HG03095 (cell line): ENCODE data around the gene SUPT4H1.
A peak's percentile ranks its signal among the peaks of the same experiment; 100 is the strongest.
"Not testable (repeated sequence)": the region's sequence is repeated elsewhere in the genome, so short reads cannot be mapped to it uniquely, and the experiment has no call there.

ENCODE experiments used
- ATAC-seq: cut with Tn5 transposase; IDR thresholded peaks from one replicate; pipeline ENCODE4 v1.9.1; 2021; ENCODE audit warnings: moderate library complexity; ENCODE audit not compliant: unreplicated experiment

SUPT4H1 gene

DNA sequence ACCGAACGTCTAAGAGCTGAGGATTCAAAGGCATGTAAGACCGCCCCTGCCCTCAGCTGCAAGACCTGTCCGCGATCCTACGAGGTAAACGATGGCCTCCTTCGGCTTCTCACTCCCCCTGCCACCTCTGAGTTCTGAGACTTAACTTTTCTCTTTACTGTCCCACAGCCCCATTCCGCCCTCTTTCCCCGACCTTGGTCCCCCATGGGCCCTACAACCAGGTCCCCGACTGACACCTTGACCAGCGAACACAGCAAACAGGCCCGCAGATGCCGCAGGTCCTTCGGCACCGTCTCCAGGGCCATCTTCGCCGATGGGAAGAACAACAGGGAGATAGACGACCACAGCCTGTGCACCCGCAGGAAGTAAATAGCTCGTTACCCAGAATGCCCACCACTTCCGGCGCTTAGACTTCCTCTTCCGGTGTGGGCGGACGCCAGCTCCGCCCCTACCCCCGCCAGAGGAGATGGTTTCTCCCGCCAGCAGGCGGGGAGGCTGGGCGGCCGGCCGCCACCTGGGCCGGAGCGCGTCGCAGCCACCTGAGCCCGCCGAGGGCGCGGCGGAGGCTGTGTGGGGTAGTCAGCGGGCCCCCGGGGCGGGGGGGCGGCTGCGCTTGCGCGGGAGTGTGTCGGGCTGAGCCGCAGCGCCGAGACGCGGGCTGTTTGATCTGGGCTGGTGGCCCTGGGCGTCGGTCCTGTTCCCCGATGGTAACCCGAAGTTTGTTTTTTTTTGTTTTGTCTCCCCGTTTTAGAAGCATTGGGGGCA lies at the start of gene SUPT4H1:
Gene SUPT4H1, minus strand, starts transcription at position 371 of the 765 bp plus-strand sequence. Its CDS starts 66 bp downstream, at position 305.
- ATAC-seq: peak; percentile 83

DNA sequence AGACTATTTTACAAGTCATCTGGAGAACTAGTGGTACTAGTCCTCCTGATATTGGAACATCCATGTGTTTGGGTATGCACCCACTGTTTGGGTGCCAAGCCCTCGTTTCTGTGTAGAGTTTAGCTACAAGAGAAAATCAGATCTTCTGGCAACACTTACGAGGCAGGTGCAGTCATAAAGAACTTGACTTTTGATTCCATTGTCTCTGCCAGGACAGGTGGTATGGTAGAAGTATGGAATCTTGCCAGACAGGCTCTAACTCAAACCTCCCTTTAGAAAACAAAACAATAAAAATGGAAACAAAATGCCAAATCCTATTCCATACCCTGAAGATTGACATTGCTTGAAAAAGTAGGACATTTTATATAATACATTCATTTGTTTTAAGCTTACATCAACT lies 49.3 kb upstream of the SUPT4H1 start:
- ATAC-seq: no peak

DNA sequence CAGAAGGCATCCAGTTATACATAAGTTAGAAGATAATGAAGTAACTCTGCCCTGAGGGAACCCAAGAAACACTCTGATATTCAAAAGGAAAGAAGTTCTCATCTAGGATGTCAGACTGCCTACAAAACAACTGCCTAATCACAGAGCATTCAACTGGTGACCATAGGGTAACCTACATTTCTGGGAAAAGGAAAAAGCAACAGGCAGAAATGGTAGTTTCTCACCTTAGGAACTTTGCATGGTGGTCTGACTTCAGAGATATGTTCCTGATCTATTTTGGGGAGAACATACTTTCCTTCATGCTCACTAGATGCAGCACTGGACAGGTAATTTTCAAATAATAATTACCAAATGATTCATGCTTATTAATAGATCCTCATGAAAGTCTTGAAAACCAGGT lies 48.8 kb upstream of the SUPT4H1 start:
- ATAC-seq: no peak

DNA sequence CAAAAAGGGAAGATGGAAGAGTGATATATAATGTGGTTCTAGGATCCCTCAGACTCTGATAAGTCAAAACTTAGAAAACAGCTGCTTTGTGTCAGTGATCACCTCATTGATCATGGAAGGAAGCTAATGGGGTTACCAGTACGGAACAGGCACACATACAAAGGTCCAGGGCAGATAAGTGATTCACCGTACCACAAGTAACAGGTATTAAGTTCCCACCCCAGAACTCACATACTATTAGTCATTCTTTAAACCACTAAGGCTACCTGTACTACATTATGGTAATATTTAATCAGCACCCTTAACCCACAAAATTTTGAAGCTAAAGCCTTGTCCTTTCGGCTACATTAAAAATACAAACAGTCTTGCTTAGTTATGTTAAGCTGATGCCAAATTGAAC lies 48.0 kb upstream of the SUPT4H1 start:
- ATAC-seq: no peak

DNA sequence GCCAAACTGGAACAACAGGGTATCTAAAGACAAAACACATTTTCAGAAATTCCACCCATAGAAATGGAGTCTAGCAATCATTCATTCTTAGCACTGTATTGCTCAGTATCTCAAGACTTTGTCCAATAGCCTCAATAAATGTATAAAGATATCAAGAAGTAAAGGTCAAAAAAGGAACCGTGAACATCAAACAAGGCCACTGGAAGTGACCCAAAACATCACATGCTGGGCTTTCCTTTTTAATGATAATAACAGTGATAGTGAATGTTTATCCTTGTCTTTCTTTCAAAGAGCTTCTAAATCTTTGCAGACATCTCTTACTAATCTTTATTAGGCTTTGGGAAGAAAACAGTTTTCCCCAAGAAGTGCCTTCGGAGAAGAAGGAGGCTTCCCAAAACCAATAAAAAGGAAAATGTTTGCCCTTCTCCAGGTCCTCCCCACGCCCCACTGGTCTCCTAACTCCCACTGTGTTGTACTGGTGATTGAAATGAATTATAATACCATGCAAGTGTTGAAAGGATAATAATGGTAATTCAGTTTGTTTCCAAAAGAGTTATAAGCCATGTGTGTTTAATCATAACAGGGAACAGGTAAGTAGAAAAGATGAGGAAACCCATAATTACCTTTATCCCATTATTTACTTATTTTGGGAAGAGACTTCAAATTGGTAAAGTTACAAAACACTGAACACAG lies 46.7 kb upstream of the SUPT4H1 start:
- no peak for ATAC-seq

DNA sequence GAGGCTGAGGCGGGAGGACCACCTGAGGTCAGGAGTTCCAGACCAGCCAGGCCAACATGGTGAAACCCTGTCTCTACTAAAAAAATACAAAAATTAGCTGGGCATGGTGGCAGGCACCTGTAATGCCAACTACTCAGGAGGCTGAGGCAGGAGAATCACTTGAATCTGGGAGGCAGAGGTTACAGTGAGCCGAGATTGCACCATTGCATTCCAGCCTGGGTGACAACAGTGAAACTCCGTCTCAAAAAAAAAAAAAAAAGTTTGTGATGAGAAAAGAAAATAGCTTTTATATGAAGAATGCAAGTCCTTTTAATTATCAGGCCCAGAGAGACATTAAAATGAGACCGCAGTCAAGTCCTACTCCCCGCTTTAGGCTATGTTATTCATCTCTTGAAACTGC lies 45.4 kb upstream of the SUPT4H1 start:
- not testable (repeated sequence) for ATAC-seq

DNA sequence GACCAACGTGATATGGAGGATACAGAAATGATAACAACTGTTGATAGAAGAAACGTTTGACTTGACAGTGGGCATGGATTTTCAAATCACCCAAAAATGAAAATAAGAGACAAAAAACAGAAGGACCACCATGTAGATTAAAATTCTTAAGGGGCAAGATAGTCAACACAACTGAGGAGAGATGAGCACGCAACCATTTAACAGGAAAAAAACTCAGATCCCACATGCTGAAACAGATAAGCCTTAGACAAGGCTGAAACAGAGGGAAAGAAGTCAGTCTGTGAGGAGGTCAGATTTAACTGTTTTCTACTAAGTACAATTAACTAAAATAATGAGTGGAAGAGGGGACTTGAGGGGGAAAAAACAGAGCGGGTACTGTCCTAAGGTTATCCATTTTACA lies 44.2 kb upstream of the SUPT4H1 start:
- no peak for ATAC-seq

DNA sequence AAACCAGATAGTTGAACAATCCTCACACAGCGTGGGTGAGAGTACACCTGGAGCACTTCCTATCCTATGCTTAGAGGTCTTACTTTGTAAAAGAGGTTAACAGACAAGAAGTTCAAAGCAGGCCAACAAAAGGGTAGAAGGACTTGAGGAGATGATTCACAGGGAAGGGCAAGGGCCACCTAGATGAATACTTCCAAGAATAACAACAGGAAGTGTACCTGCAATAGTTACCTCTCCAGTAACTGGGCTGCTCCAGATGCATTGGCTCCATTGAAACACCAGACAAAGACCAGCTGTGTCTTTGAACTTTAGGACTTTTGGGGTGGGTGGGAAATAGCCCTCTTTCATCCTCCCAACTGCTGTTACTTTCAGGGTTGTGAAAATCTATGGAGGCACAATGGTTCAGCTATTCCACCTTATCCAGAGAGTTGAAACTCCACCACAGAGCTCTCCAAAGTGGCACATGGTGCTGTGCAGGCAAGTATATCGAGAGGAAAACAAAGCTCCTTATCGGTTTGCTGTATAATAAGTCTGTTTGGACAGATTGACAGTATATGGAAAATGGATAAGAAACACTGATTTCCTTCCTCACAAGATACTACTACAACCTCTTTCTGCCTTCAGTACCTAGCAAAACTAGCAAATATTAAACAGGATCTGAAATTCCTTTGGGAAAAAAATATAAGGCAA lies 42.7 kb upstream of the SUPT4H1 start:
- no peak for ATAC-seq

DNA sequence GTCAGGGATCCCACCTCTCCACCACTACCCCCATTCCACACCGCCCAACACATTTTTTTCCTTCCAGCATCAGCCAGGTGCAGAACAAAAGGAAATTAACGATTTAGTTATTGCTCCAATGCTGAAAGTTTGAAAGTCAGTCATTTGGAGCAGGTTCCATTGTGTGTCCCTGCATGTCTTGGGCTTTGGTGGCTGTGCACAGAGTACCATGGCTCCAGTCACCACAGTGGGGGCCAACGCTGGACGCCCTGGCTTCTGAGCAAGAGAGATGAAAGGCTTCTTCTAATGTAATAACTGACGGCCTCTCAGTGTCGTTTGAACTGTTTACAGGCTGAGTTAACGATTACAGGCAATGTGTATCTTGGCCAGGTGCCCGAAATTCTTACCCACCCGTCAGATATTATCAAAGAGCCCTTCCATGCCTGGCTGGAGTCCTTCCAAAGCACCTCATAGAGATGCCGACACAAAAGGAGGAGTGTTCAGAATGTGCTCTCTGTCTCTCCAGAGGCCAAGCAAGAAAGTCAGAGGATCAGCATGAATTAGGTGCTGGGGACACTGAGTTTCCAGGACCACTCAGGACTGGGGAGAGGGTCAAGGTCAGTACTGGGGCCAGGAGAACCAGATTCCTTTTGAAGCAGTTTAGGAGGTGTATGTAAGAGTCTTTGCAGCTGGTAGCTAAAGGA lies 39.4 kb upstream of the SUPT4H1 start:
- no peak for ATAC-seq

DNA sequence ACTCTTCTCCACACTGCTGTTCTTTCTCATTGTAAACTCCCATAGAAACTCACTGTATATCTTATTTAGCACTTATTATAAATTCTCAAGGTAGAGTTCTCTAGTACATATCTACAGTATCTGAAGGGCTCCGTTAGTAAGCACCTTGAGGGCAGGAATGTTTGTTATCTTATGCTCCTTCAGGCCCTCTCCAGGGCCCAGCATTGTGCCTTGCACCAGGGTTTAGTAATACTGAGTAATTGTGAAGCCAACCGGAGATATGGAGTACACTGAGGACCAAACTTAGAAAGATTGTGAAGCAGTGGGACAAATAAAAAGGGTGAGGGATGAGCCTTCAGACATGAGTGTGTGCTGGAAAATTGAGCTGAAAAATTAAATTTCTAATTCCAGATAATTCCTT lies 38.9 kb upstream of the SUPT4H1 start:
- ATAC-seq: no peak

DNA sequence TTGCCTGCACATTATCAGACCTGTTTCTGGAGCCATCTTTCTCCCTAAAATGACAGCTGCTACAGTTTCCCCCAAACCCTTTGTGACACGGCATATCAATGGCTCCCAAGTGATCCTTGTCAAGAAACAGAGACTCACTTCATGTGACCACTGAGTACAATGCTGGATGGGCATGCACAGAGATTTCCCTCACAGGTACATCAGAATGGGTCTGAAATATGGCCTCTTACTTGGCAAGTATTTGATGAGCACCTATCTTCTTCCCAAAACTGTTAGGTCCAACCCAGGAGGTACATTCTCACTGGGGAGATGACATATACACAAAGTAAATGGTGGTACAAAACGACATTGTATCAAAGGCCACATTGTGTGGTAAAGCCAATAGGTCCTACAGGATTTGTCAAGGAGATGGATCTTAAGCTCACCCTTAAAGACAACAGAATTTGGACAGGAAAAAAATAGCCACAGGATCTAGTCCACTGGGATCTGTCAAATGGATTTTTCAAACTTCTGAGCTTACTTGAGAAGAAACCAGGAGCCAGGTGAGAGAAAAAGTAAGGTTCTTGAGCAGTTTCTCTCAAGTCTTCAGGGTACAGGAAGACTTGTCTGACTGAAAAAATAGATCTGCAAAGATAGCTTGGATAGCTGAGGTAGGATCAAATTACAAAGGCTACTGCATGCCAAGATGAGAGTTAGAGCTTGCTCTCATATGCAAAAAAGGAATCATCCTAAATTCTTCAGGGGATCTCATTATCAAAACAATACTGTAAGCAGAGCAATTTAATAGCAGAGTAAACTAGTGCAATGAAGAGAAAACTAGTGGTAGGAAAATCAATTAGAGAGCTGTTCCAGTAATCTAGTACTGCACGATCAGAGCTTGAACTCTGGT lies 36.5 kb upstream of the SUPT4H1 start:
- ATAC-seq: no peak

DNA sequence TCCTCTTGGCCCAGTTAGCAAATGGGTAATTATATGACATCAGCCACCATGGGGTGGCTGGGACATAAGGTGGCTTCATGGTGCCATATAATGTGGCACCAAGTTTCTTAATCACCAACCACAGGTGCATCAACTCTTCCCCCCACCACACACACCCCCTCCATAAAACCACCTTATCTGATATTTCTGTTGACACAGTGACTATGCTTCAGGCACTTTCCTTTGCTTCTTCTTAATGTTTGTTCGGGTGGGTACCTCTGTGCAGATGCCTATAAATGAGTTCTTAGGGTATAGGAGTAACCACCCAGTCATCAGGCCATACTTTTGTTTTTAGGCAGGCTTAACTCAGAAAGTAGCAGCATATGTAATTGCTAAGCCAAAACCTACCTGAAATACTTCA lies 35.8 kb upstream of the SUPT4H1 start:
- no peak for ATAC-seq

DNA sequence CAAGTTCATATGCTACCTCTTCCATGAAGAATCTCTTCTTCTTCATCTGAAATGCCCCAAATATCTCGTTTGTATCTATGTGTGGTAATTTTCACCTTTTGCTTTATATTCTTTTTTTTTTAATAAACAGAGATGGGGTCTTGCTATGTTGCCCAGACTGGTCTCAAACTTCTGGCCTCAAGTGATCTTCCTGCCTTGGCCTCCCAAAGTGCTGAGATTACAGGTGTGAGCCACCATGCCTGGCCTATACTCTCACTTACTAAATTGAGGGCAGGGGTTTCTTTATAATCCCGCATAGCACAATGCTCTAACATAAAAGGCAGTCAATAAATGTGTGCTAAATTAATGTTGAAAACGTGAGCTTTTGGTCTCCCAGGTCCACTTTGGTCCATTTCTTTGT lies 34.7 kb upstream of the SUPT4H1 start:
- no peak for ATAC-seq

DNA sequence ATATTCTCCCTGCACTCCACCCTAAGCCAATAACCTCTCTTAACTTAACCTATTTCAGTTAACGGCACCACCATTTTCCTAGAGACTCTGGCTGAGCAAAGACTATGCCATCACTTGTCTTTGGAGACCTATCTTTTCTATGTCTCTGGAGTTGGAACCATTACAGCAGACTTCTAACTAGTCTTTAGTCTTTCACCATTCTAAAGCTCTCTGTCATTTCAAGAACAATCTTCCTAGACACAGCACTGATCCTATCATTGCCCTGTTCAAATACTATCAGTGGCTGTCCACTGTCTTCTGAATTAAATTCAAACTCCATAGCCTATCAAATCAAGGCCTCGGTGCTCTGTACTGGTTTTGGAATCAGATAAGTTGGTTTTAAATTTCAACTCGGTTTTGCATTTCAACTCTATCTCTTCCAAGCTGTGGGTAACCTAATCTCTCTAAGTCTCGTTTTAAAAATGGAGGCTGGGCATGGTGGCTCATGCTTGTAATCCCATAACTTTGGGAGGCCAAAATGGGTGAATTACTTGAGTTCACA lies 33.4 kb upstream of the SUPT4H1 start:
- no peak for ATAC-seq

DNA sequence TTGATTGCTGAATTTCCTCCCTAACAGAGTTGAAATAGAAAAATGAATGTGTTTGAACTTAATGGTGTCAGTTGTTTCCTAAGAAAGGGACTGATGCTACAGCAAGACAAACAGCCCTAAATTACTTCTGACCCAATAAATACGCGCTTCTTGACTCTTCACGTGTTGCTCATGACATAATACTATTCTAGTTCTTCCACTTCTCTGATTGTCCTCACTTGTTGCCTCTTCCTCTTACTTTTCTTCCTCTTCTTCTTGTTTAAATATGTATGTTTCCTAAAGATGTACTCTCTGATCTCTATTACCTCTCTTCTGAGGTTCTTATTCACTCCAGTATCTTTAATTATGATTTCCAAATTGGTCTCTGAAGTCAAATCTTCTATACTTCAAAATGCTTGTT lies 32.9 kb upstream of the SUPT4H1 start:
- ATAC-seq: no peak

DNA sequence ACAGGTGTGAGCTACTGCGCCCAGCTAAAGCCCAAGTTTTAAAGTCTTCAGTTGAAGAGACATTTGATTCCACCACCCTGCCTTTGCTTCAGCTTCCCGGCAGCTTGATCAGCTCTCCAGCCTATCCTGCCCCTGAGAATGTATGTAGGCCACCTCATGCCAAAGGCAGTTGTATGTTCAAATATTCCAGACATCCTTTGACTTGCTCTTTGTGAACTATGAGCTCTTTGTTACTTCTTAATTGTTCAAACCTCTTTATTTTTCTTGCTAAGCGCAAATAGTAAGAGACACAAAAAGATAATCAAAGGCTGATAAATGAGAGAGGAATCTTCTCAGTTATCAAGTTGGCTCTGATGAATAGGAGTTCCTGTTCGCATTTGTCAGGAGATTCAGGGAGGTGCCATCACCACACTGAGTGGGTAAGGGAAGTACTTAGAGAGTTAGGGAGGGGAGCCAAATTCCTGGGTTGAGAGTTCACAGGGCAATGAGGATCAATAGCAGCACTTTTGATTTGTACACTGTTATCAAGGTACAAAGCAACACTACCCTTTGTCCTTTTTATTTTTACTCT lies 32.0 kb upstream of the SUPT4H1 start:
- no peak for ATAC-seq

DNA sequence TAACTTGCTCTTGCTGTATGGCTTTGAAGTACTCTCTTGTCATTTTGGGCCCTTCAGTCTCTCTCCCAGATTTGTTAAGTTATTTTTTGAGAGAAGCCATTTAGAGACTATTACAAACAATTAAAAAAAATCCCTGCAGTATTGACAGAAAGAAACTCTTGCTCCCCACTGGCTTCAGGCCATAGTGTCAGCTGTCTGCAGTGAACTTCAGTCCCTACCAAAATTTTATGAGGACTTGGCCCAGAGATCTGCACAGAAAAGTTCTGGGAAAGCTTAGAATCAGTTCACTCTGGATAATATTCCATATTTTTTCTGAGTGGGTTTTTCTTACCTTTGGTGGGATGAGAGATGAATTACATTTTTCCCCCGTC lies 30.9 kb upstream of the SUPT4H1 start:
- ATAC-seq: no peak

DNA sequence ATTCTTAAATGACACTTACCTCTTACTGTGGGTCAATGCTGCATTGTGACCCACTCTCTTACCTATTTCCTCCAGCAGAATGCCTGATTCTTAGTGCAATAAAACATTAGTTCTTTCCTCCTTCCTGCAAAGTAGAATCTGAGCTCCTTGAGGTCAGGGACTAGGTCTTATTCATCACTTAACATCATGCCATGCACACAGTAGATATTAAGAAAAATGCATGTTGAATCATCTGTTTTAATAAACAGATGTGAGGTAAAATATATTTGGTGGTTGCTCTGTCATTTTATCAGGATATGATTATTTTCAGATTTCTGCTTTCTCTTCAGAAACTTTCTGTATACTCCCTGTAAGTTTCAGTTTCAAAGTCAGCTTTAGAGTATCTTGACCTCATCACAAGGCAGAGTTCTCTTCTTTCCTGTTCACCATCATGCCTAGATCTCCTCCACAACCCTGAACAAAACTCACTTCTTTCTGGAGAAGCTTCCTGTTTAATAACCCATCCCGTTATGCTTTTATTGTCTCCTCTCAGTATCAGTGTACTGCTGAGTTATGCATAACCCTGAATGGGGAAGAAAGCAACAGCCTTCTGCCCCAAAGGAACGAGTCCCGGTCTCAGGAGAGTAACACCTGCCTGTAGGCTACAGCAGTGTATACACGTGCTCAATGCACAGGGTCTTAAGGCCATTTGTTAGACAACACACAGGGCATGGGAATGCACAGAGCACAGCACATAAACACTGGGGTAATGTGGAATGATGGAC lies 30.3 kb upstream of the SUPT4H1 start:
- ATAC-seq: peak; percentile 65
